Dermis blood vessel endothelial cell (primary cell): ENCODE measurements around the gene ESF1. TPM values are rescaled to one million over a fixed set of nuclear protein-coding genes. Genes with fewer than 3 reads are reported as not detected.
A peak's percentile ranks its signal among the peaks of the same experiment; 100 is the strongest.

Experiments used
- DNase-seq: peaks from one replicate; pipeline ENCODE4 v3.0.0; 2010
- total RNA-seq: library from RNA; depleted of rRNA; stranded (reverse); fragments of >200 nt; gene quantifications from 2 replicates; pipeline ENCODE4 v1.2.3, GENCODE V29; 2014

ESF1 gene, protein sequence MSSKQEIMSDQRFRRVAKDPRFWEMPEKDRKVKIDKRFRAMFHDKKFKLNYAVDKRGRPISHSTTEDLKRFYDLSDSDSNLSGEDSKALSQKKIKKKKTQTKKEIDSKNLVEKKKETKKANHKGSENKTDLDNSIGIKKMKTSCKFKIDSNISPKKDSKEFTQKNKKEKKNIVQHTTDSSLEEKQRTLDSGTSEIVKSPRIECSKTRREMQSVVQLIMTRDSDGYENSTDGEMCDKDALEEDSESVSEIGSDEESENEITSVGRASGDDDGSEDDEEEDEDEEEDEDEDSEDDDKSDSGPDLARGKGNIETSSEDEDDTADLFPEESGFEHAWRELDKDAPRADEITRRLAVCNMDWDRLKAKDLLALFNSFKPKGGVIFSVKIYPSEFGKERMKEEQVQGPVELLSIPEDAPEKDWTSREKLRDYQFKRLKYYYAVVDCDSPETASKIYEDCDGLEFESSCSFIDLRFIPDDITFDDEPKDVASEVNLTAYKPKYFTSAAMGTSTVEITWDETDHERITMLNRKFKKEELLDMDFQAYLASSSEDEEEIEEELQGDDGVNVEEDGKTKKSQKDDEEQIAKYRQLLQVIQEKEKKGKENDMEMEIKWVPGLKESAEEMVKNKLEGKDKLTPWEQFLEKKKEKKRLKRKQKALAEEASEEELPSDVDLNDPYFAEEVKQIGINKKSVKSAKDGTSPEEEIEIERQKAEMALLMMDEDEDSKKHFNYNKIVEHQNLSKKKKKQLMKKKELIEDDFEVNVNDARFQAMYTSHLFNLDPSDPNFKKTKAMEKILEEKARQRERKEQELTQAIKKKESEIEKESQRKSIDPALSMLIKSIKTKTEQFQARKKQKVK
- total RNA-seq: 14.0 and 14.3 TPM in 2 replicates

DNA sequence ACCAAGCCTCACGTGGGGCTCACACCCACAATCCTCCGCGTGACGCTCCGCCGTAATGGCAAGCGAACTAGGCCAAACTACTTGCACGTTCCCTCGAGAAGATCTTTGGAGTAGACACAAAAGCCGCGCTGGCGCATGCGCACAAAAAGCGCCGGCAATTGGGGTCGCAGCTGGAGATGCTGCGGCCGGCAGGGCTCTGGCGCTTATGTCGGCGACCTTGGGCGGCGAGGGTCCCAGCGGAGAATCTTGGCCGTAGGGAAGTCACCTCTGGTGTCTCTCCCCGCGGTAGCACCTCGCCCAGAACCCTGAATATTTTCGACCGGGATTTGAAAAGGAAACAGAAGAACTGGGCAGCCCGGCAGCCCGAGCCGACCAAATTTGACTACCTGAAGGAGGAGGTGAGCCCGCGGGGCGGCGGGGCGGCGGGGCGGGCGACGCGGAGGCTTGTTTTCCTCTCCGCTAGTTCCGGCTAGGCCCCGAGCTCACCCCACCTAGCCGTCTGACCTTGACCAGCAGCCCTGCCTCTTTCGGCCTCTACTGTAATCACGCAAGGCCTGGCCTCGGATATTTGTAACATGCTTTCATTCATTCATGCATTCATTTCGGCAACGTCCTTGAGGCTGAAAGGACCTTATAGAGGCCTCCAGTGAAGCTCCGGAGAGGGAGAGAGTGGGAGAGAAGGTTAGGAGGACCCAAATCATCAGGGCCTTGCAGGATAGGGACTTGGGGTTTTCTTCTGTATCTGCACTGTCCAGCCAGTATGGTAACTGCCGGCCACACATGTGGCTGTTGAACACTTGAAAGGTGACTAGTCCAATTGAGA, at the start of gene ESF1, which contains the start of gene NDUFAF5:
TSS of gene ESF1 (minus strand) at position 27 of the 823 bp plus-strand sequence. CDS start 1,779 bp downstream, outside the sequence.
TSS of gene NDUFAF5 (plus strand) at position 136 of the 823 bp plus-strand sequence. CDS start at position 177, 41 bp downstream.
- peak; percentile 98 for DNase-seq

DNA sequence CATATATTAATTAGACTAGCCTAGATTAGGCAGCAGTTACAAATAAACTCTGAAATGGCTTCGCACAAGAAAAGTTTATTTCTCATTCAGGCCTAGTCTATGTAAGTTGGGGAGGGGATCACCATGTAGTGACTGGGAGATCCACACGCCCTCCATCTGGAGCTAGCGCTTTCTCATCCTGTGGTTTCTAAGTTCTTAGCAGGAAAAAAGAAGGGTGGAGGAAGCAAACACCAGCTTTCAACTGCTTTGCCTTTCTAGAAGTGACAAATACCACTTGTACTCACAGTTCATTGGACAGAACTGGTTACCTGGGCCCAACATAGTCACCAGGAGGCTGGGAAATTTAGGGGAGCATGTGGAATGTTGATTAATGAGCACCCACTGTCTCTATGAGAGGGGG, 46.8 kb upstream of the ESF1 start:
- DNase-seq: no peak

DNA sequence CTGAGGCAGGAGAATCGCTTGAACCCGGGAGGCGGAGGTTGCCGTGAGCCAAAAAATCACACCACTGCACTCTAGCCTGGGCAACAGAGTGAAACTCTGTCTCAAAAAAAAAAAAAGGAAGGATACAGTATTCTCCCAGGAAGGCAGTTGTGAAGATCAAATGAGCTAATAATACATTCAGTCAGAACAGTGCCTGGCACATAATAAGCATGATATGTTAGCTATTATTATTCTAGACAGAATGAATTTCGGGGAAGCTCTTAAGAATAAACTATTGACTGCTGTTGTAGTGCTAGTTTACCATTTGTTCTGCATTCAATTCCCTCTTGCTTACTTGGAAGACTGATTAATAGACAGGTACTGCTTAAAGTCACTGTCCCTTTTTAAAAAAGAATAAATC, 40.7 kb upstream of the ESF1 start:
- no peak for DNase-seq

DNA sequence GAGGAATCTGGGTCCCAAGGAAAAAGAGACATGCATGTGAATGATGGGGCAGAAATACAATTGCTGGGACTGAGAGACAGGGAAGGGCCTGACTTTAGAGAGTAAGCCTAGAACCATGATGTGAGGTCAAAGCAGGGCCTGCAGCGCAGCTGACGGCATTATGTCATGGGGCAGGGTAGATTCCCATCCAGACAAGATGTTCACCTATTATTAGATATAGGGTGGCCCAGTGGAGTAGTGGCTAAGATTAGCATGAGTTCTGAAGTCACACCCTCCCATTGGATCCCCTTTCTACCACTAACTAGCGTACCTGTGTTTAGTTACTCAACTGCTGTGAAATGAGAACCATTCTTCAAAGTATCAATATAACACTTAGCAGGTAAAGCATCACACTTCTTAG, 39.7 kb upstream of the ESF1 start:
- no peak for DNase-seq

DNA sequence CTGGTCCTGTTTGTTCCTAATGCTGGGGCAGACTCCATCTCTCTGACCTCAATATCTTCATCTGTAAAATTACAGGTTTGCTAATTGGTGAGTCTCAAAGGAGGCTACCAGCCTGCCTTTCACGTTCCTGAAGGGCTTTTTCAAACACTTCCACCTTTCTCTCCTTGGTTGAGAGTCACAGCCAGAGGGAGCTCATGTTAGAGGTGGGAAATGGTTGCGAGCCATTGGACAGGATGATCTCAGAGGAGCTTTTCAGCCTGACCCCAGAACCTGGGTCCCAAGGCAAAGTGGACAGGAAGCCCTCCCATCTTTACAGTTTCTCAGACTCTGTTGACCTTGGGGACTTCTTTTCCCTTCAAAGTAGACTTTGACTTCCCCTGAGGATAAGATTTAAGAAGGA, 37.7 kb upstream of the ESF1 start:
- no peak for DNase-seq

DNA sequence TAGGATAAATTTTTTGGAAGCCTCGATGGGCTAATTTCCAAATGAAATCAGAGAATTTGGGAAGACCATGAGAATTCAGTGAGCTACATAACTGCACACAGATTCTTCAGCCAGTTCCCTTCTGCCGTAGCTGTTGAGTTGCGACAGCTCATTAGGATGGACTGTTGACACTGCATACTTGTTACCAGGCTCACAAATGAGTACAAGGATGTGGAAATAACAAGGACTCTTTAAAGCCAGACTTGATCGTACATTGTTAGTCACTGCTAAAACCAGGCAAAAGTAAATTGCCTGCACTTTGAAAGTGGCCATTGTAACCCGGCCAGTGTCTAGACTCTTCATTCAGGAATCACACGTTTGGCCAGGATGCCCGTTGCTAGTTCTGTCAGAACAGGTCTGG, 37.2 kb upstream of the ESF1 start:
- DNase-seq: no peak

DNA sequence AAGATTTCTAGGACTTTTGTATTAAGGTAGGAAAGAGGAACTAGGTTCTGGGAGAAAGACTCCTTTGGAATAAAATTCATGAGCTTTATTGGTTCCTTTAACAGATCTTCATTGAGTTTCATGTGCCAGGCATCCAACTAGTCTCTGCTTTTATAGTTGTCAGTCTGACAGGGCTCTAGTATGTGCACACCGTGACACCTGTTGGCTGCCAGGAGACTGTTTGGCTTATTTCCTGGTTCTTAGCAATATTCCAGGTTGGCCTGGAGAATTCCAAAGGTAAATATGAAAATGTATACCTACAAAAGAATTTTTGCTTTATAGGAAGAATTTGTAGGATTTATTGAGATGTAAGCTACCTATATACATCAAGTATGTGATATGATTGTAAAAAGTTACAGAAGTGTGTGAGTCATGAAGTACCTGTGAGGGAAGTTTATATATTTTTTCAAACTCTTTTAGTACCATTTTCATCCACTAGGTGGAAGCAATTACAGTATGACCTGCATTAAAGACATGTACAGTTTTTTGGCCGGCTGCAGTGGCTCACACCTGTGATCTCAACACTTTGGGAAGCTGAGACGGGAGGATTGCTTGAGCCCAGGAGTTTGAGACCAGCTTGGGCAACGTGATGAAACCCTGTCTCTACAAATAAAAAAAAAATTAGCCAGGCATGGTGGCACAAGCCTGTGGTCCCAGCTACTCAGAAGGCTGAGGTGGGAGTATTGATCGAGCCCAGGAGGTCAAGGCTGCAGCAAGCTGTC, 35.3 kb upstream of the ESF1 start:
- DNase-seq: peak; percentile 72

DNA sequence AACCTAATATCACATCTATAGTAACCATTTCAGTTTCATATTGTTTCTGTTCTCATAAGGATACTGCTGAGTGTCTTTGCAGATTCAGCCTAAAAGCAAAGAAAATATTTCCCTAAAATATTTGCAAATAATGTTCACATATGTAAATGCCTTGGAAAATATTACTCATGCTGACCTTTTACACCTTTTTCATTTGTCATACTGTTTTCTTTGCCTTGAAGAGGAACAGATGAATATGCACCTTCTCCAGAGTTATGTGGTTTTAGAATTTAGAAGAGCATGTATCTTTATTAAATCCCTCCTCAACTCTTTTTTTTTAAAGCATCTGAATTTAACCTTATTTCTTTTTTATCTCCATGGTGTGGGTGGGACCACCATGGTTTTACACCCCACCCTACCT, 32.6 kb upstream of the ESF1 start:
- DNase-seq: peak; percentile 40

DNA sequence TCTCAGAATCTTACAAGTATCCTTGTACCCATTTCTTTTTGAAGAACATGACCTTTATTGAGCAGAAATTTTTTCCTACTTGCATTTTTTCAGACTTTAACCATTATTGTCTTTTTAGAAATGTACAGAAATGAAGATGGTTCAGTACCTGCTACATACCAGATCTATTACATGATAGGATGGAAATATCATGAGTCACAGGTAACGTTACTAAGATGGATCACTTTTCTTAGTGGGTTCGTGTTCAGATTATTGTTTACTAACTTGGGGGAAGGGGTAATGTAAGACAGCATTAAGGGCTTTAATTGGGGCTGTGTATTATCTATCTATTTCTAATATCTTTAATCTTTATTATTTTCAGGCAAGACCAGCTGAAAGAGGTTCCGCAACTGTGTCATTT, 32.0 kb upstream of the ESF1 start:
- DNase-seq: no peak

DNA sequence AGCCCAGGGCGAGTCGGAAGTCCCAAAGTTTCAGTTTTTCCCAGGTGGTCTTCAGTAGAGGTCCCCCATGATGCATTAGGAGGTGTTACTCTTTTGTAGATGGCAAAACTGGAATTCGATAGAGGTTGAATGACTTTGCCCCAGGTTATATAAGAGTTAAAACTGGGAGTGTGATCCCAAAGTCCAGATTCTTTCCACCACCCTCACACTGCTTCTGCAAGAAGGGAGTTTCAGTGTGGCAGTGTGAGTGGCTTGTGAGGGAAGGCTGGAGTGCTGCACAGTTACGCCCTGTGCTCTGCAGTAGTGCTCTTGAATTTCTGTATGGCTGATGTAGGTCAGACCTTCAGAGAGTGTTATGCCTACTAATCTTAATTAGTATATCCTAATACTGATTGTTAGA, 30.0 kb upstream of the ESF1 start:
- no peak for DNase-seq

DNA sequence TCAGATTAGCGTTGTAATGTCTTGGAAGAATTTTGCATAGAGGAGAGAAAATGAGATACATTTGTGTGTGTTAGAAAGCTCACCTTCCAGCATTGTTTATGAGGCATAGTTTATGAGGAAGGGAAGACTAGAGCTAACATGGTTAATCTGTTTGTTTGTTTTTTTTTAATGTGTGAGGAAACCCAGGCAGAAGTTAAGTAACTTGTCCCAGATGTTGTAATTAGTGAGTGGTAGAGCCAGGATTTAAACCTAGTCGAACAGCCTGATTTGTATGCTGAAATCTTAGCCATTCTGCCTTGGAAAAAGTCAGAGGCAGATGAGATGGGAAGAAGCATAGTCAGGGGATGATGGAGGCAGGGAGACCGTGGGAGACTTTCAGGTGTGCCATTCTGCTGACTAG, 29.2 kb upstream of the ESF1 start:
- DNase-seq: no peak

DNA sequence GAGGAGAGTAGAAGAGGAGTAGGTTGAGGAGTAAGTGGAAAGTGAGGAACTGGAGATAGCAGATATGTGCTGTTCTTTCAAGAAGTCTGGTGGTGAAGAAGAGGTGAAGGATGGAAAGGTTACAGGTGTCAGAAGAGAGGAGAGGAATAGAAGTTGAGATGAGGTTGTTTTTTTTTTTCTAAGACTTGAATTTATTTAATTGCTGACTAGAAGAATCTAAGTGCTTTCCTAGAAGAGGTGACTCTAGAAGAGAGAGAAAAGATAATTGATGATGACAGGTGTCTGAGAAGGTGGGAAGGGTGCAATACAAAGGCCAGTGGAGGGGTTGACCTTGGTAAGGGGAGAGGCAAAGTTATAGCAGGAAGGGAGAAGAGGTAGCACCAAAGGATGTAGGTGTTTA, 25.7 kb upstream of the ESF1 start:
- DNase-seq: no peak

DNA sequence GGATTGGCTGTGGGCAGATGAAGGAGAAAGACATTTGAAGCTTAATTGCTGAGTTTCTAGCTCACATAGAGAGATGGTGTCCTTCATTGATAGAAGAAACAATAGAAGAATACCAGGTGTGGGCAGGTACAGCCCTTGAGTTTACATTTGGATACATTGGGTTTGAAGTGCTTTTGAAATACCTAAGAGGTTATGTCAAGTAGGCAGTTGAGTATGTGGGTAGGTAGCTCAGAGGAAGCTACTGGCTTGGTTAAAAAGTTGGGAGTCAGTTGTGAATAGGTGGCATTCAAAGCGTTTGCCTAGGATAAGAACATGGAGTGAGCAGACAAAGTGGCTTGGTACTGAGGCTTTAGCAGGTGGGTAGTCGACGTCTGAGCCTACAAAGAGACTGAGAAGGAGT, 25.1 kb upstream of the ESF1 start:
- no peak for DNase-seq

DNA sequence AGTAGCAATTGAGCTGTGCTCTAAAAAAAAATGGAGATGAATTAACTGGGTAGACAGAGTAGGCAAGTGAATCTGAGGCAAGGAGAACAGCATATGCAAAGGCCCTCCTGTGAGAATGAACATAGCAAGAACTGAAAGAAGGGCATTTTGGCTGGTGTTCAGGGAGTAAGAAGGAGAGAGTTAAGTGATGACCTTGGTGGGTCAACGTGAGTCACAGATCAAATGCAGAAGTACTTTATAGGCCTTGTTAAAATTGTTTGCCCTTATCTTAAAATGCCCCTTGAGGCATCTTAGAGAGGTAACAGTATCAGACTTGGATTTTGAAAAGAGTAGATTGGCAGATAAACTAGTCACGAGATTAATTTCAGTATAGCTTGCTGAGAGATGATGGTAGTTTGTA, 24.7 kb upstream of the ESF1 start:
- no peak for DNase-seq

DNA sequence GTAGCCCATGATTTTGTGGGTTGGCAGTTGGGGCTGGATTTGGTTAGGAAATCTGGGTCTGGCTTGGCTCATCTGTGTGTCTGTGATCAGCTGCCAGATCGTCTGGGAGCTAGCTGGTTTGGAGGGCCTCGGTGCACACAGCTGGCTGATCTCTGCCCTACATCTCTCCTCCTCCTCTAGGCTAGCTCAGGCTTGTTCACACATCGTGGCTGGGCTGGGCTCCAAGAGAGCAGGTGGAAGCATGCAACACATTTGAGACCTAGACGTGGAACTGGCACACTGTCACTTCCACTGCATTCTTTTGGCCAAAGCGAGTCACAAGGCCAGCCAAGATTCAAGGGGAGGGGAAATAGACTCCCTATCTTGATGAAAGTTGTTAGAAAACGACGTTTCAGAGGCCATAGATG, 16.0 kb upstream of the ESF1 start:
- peak; percentile 82 for DNase-seq

DNA sequence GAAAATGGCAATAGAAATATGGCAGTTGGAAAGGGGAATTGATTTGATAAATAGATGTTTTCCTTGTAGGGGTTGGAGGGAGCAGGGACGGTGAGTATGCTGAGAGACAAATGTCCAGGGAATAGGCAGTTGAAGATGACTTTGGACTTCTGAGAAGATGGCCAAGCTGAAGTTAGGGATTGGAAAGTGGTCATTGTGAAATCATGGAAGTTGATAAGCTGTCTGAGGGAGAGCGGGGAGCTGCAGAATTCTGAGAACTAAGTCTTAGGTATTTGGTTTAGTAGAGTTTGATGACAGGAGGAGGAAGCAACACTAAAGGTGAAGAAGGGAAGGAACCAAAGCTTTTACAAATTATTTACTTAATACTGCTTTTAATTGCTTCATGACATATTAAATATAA, 15.3 kb upstream of the ESF1 start:
- DNase-seq: no peak

DNA sequence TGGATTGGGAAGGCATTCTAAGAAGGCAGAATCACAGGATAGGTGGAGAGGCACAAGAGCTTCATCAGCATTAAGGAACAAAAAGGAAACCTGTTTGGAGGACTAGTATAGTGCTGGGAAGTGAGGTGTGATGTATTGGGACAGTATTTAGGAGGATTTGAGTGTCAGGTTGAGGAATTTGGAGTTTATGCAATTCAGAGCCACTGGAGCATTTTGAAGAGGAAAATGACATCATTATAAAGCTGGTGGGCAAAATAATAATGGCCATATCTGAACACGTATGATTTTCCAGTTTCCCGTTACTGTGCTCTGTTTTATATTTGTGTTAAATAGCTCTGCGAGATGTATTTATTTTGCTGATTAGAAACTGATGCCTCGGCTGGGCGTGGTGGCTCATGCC, 14.3 kb upstream of the ESF1 start:
- DNase-seq: no peak

DNA sequence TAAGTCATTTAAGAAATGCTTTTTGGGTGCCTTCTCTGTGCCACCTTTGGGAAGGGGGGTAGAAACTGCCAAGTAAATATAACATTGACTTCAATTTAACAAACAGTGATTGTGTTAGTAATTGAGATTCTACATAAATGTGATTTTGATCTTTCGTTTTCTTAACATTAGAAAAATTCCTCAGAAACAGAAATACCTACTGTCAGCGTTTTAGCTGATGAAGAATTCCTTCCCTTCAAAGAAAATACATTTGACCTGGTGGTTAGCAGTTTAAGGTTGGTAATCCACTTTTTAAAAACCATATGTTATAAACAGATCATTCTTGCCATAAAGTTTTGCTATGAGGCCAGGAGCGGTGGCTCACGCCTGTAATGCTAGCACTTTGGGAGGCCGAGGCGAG, 9.9 kb upstream of the ESF1 start:
- no peak for DNase-seq

DNA sequence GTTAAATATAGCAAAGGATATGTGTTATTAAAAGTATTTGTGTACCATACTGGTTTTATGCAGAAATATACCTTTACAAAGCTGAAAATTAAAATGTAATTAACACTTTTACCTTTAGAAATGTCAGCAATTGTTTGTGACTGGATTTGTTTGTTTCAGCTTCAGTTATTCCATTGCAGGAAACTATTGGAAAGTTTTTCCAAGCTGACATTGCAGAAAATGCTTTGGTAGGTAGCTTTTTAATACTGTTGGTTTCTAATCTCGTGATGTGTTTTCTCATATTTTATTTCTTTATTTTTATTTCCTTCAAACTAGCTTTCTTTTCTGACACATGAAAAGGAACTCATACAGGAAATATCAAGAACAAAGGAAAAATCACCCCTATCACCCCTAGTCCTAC, 8.3 kb upstream of the ESF1 start:
- DNase-seq: no peak

DNA sequence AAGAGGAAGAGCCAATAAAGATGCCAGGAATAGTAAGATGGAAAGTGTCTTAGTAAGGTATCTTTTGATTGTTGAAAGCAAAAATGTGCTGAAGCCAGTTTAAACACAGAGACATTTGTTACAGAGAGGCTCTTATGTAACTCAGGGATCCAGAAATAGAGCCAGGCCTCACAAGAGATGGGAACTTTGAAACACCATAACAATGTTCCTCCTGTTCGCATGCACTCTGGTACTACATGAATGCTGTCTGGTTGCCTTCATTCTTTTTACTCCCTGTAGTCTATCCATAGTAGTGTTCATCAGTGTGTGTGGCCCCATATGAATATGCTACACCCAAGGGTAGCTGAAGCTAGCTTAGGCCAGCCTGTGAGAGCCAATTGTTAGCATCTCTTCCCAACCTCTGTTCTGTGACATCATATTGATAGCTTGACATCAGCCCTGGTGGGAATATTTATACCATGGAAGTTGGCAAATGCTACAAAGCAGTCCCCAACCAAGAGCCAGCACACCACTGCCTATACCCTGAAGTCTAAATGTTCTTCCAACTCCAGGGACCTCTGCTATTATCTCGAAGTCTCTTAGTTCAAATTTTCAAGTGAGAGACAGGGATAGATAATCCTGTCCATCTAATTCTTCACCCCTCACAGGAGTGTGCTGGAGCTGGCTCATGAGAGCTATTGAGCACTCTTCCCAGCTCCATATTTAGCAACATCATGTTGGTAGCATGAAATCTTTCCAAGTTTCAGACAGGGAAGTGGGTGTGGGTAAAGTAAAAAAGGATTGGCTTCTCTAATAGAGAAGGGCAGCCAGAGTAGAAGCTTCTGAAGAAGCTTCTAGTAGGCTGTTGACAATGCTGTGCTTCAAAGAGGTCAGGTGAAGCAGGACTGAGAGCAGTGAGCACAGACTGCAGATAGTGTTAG, 7.1 kb upstream of the ESF1 start:
- no peak for DNase-seq

DNA sequence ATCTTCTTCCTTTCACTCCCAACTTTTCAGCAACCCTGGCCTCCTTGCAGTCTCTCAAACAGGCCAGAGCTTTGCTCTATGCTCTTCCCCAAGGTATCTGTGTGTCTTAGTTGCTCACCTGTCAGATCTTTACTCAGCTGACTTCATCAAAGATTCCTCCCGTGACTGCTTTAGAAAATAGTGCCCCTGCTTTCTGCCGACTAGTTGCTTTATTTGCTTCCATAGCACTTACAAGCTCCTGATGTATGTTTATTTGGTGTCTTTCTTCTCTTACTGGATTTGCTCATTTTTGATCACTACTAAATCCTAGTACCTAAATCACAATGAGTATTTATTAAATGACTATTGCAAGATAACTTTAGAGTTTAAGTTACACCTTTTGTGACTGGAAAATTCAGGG, 6.0 kb upstream of the ESF1 start:
- DNase-seq: no peak
